Stomach (tissue), 9 donors: ENCODE data around the gene AMPH. TPM values are rescaled to one million over a fixed set of nuclear protein-coding genes. Genes with fewer than 3 reads are reported as not detected.

ENCODE experiments used
- DNase-seq, 2 donors: peaks; one replicate each; pipeline versions ENCODE4 v3.0.0 to v3.0.0-alpha.2; 2013 to 2019
- H3K27ac ChIP-seq, 5 donors: fragments of 200-600 bp in 4 of 5; sonication (generic) in 4 of 5; one replicate each; pipeline ENCODE4 v1.5.1; 2013 to 2019; ENCODE audit warnings: mild to moderate bottlenecking in 1 of 5, moderate library complexity in 1 of 5
- H3K27me3 ChIP-seq, 3 donors: fragments of 200-600 bp; sonication (generic); one replicate each; pipeline ENCODE4 v1.5.1; 2017 to 2019; ENCODE audit warnings: mixed run types in 1 of 3
- H3K36me3 ChIP-seq, 4 donors: fragments of 200-600 bp; sonication (generic); 1 replicate in 3 of 4; 2 replicates in 1 of 4; pipeline ENCODE4 v1.5.1; 2016 to 2019
- H3K4me1 ChIP-seq, 4 donors: fragments of 200-600 bp; sonication (generic); one replicate each; pipeline ENCODE4 v1.5.1; 2016 to 2019
- H3K4me3 ChIP-seq, 4 donors: fragments of 200-600 bp; sonication (generic) in 3 of 4; one replicate each; pipeline ENCODE4 v1.5.1; 2016 to 2019; ENCODE audit warnings: mild to moderate bottlenecking in 1 of 4
- H3K9me3 ChIP-seq, 4 donors: fragments of 200-600 bp; sonication (generic); one replicate each; pipeline ENCODE4 v1.5.1; 2016 to 2019
- EP300 ChIP-seq: sonication (generic); formaldehyde crosslinking; IDR thresholded peaks from one replicate; pipeline ENCODE4 v1.6.1; 2017; ENCODE audit warnings: antibody characterized with exemption
- POLR2A ChIP-seq, 4 donors: fragments of 450-650 bp; IDR thresholded peaks; one replicate each; pipeline ENCODE4 v1.6.1; 2016; ENCODE audit warnings: antibody characterized with exemption in 4 of 4, control low read depth in 2 of 4, mild to moderate bottlenecking in 1 of 4, moderate library complexity in 1 of 4
- POLR2AphosphoS5 ChIP-seq, 3 donors: sonication (generic); formaldehyde crosslinking; IDR thresholded peaks; one replicate each; pipeline ENCODE4 v1.6.1; 2016; ENCODE audit warnings: antibody characterized with exemption in 3 of 3
- WGBS, 5 donors: extraction: QIAGEN DNeasy Blood & Tissue Kit in 3 of 5; methylation state at CpG; one replicate each; pipeline versions ENCODE4 v1.1.5 to v1.1.7; 2013 to 2018; 5-methylcytosine and 5-hydroxymethylcytosine counted together
- intact Hi-C: fragments of 100-400 bp; cut with DNase I; formaldehyde crosslinking; loops from one replicate; pipeline ENCODE4 v1.15.1; 2023; ENCODE audit warnings: low total_unique reads
- polyA plus RNA-seq, 3 donors: library from polyadenylated mRNA; stranded (reverse); fragments of 200-250 nt; gene quantifications; one replicate each; pipeline ENCODE4 v1.2.3, GENCODE V29; 2013
- total RNA-seq, 5 donors: library from RNA; depleted of rRNA; stranded (reverse); fragments of >200 nt; gene quantifications; one replicate each; pipeline versions ENCODE4 v1.1.0 to v1.2.3, GENCODE V29; 2014 to 2016
- TF ChIP-seq, protein P1 (sequence below), 7 experiments: fragments of 450-650 bp in 4 of 7; fragments of 200-600 bp in 3 of 7; sonication (generic) in 3 of 7; IDR thresholded peaks; one replicate each; pipeline ENCODE4 v1.5.1; 2016 to 2019; ENCODE audit warnings: antibody characterized with exemption in 7 of 7, control low read depth in 2 of 7, mild to moderate bottlenecking in 1 of 7
- donor health status: healthy with polysubstance abuse.
- donor health status: Bipolar disorder and iron deficiency.
- donor health status: healthy.

Gene AMPH
- total and polyA plus RNA-seq, 8 donors: 0.80 to 13.0 (median 4.6) TPM; not detected in 1

DNA sequence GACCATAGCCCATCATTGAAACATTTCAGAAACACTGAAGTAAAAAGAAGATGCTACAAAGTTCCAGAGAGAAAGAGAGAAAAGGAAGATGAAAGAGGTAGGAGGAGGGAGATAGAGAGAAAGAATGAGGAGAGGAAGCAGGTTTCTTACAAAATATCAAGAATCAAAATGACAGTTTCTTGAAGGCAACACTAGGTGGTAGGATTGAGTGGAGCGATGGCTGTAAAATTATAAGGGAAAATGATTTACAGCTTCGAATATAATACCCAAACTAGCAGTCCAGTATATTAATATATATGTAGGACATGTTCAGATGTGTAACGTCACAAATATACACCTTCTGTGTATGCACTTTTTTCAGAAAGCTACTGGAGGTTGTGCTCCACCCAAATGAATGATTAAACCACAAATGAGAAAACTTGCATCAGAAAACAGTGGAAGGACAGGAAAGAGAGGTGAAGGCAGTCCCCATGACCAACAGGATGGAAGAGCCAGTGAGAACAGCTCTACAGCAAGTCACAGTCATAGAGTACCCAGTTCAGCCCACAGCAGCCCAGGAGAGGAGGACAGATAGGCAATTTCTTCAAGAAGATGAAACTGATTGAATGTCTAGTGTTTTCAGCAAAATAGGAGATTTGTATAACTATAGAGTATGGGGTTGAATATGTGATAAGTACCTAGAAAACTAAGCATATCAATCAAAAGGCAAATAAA is 206.3 kb downstream of the AMPH start:
- WGBS, 5 donors: 69 to 81% (median 77%) methylated on average over 3 of the region's 3 CpGs
- intact Hi-C loops: no loop called here

DNA sequence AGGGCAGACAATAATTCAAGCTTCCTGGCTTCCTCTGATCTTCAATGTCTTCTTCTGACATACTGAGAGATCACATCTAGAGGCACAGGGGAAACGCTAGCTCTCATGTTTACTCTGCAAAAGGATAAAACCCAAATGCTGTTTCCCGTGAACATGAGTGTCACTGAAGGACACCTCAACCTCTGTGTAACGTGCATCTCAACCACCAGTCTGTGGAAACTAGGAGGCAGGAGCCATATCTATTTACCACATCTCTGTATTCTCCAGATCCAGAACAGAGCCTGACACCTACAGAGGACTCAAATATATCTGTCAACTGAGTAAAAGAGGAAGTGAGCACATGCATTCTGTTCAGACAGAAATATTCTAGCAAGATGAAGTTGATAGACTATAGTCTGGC is 217.4 kb downstream of the AMPH start:
- intact Hi-C loops: no loop called here
- Histone ChIP-seq H3K4me1 (no peaks in the 10 kb centered on the region), H3K27me3 (no peaks in the 10 kb centered on the region), H3K27ac (no peak overlapping the region), H3K36me3 (no peaks in the 10 kb centered on the region), H3K4me3 (no peak overlapping the region), H3K9me3 (no peaks in the 10 kb centered on the region)
- peak in 1 of 2 donors; percentile 25 for DNase-seq
- 61 to 73% (median 65%) methylated on average over 3 of the region's 3 CpGs for WGBS, 5 donors
- no peak for TF ChIP-seq POLR2A (IDR thresholded peaks at IDR 0.05)
- TF ChIP-seq, protein P1, sequence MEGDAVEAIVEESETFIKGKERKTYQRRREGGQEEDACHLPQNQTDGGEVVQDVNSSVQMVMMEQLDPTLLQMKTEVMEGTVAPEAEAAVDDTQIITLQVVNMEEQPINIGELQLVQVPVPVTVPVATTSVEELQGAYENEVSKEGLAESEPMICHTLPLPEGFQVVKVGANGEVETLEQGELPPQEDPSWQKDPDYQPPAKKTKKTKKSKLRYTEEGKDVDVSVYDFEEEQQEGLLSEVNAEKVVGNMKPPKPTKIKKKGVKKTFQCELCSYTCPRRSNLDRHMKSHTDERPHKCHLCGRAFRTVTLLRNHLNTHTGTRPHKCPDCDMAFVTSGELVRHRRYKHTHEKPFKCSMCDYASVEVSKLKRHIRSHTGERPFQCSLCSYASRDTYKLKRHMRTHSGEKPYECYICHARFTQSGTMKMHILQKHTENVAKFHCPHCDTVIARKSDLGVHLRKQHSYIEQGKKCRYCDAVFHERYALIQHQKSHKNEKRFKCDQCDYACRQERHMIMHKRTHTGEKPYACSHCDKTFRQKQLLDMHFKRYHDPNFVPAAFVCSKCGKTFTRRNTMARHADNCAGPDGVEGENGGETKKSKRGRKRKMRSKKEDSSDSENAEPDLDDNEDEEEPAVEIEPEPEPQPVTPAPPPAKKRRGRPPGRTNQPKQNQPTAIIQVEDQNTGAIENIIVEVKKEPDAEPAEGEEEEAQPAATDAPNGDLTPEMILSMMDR (IDR thresholded peaks at IDR 0.05): no peak
- TF ChIP-seq POLR2AphosphoS5 (IDR thresholded peaks at IDR 0.05): no peak
- TF ChIP-seq EP300: no peak

More for the DNA sequence above, 206.3 kb downstream of the AMPH start:
- H3K4me3 ChIP-seq: no peak overlapping the region
- H3K36me3 ChIP-seq: no peaks in the 10 kb centered on the region
- H3K27ac ChIP-seq: no peak overlapping the region
- no peak for TF ChIP-seq EP300
- TF ChIP-seq POLR2AphosphoS5 (IDR thresholded peaks at IDR 0.05): no peak
- TF ChIP-seq, protein P1 (IDR thresholded peaks at IDR 0.05): no peak
- TF ChIP-seq POLR2A (IDR thresholded peaks at IDR 0.05): no peak
- H3K27me3 ChIP-seq: no peaks in the 10 kb centered on the region
- no peaks in the 10 kb centered on the region for H3K4me1 ChIP-seq
- H3K9me3 ChIP-seq: no peaks in the 10 kb centered on the region
- no peak for DNase-seq

DNA sequence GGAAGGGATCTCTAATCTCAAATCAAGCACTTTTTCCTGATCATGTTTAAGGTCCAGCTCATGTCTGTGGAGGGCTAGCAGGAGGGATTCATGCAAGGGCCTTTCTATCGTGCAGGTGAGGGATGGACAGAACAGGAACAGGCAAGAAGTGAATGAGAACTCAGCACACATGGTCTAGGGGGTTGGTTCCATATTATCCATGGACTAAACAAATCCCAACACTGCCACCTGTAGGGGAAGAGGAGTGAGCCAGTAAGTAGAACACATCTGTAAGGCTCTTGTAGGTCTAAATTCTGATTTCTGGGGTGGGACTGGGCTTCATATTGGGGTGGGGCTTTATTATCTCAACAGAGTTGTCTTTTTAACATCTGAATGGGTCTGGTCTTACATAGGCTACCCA is 219.8 kb downstream of the AMPH start:
- no peaks in the 10 kb centered on the region for H3K9me3 ChIP-seq
- H3K27me3 ChIP-seq: no peaks in the 10 kb centered on the region
- intact Hi-C loops: no loop called here
- no peaks in the 10 kb centered on the region for H3K4me1 ChIP-seq
- DNase-seq: no peak
- no peak for TF ChIP-seq POLR2A (IDR thresholded peaks at IDR 0.05)
- TF ChIP-seq POLR2AphosphoS5 (IDR thresholded peaks at IDR 0.05): no peak
- no peak for TF ChIP-seq EP300
- TF ChIP-seq, protein P1 (IDR thresholded peaks at IDR 0.05): no peak
- no peak overlapping the region for H3K4me3 ChIP-seq
- WGBS, 5 donors: 50 to 80% (median 70%) methylated on average over 1 of the region's 1 CpG
- H3K36me3 ChIP-seq: no peaks in the 10 kb centered on the region
- H3K27ac ChIP-seq: no peak overlapping the region

DNA sequence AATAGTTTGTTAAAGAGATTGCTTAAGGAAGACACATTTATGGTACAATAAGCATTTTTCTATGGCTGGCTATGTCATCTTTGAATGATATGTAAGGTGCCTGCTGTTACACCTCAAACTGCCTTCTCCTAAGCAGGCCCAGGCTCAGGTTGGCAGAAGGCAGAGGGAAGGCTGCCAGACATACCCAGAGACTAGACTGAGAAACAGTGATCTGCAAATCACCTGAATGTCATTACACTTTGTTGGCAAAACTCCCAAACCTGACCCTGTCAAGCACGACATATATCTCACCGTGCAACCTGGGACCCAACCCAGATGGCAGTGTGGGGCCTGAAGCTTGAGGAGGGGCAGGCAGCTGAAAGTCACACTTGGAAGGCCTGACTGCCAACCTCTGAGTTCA is 221.1 kb downstream of the AMPH start:
- no peaks in the 10 kb centered on the region for H3K4me1 ChIP-seq
- no peak for DNase-seq
- H3K27me3 ChIP-seq: no peaks in the 10 kb centered on the region
- no peak overlapping the region for H3K4me3 ChIP-seq
- H3K27ac ChIP-seq: no peak overlapping the region
- 60 to 72% (median 66%) methylated on average over 2 of the region's 2 CpGs; no CpG with 5 or more reads in 1 of the 5 donors for WGBS, 5 donors
- H3K9me3 ChIP-seq: peaks cover 0 to 5% (median under 1%) of the 10 kb centered on the region in 4 donors
- TF ChIP-seq POLR2AphosphoS5 (IDR thresholded peaks at IDR 0.05): no peak
- TF ChIP-seq EP300: no peak
- TF ChIP-seq, protein P1 (IDR thresholded peaks at IDR 0.05): no peak
- TF ChIP-seq POLR2A (IDR thresholded peaks at IDR 0.05): no peak
- intact Hi-C loops: no loop called here
- no peaks in the 10 kb centered on the region for H3K36me3 ChIP-seq
